ENCODE data around the gene EZR.

EZR gene

DNA sequence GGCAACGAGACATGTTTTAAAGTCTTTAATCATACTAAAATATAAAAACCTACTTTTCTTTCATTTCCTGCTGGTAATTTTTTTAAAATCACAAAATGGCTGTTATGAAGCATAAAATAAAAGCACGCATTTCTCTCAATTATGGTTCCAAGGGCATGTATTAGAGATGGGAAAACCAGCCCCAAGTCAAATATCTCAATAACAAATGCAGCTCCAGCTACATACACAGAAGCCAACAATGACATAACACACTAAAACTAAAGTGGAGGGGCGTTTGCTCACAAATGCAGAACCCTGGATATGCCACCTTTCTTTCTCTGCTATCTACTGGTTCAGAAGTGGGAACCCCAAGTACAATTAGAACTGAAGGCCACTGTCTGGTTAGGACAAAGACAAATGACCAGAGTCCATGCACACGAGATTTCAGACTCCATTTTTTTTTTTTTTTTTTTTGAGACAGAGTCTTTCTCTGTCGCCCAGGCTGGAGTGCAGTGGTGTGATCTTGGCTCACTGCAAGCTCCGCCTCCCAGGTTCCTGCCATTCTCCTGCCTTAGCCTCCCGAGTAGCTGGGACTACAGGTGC is 27.8 kb downstream of the EZR start:
- TF ChIP-seq POLR2A (IDR thresholded peaks at IDR 0.05; ENCODE audit: low read length) (no peak), GATA1 (IDR thresholded peaks at IDR 0.05; ENCODE audit: low read depth, low read length) (no peak)
- no peak for DNase-seq

DNA sequence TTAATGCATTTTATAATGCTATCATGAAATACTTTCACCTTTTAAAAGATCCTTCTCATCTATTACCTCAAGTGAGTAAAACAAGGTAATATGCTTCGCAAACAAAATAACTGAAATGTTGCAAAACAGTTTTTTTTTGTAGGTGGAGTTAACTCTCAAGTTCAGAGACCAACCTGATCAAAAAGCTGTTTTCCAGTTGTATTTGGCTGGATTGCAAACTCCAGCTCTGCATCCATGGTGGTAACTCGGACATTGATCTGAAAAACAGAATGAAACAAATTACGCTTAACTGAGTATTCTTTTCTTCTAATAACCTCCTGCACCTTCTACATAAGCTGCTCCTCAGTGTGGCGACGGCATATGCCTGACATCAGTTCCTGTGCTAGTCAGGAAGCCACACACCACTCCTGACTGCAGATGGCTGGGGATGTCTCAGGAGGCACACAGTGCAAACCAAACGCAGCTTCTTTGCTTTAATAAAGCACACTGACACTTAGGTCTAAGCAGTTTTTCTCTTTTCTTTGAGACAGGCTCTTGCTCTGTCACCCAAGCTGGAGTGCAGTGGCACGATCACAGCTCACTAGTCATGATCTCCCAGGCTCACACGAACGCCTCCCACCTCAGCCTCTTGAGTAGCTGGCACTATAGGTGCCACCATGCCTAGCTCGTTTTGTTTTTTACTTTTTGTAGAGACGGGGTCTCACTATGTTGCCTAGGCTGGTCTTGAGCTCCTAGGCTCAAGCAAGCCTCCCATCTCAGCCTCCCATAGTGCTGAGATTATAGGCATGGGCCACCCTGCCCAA is 29.9 kb downstream of the EZR start:
- DNase-seq, result no peak
- no peak for TF ChIP-seq POLR2A (IDR thresholded peaks at IDR 0.05; ENCODE audit: low read length)
- no peak for TF ChIP-seq GATA1 (IDR thresholded peaks at IDR 0.05; ENCODE audit: low read depth, low read length)

DNA sequence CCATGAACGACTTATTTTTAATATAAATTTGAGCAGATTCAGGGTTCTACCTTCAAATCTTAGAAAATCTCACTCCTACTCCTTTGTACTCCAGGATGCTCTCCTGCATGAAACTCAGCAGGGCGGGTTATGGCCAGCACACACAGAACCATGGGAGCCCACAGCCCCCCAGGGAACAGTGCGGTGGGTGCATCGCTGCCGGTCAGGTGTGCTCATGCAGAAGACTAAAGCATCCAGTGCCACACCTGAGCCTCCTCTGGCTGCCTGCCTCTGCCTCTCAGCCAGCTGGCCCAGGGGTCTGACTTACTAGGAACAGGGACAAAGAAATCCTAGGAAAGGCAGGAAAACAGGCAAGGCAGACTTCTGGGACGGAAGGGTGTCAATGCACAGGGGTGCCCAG is 31.8 kb downstream of the EZR start:
- no peak for DNase-seq
- TF ChIP-seq POLR2A (IDR thresholded peaks at IDR 0.05; ENCODE audit: low read length), result no peak
- no peak for TF ChIP-seq GATA1 (IDR thresholded peaks at IDR 0.05; ENCODE audit: low read depth, low read length)

DNA sequence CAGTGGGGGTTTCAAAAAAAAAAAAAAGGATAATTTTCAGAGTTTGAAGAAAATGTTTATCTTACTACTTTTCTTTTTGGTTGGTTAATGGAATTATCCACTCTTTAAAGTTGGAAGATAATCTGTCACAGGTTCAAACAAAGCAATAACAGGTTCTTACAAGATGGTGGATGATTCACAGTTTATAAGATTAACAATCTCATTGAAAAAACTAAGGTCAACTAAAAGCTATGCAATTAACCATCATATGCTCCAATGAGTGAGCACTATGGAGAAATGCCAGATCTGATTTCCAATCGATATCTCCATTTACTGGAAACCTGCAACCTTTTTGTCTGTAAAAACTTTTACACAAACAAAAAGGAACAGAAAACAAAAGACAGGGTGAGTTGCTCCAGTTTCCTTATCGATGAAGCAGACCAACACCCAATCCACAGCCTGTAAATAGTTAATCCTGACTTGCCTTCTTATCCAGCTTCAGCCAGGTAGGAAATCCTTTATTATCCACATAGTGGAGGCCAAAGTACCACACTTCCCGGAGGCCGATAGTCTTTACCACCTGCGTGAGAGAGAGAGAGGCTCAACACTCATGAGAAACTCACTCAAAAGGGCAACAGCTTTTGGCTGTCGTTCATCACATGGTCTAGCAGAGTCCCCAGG is 32.4 kb downstream of the EZR start:
- TF ChIP-seq GATA1 (IDR thresholded peaks at IDR 0.05; ENCODE audit: low read depth, low read length), result no peak
- no peak for TF ChIP-seq POLR2A (IDR thresholded peaks at IDR 0.05; ENCODE audit: low read length)
- no peak for DNase-seq

DNA sequence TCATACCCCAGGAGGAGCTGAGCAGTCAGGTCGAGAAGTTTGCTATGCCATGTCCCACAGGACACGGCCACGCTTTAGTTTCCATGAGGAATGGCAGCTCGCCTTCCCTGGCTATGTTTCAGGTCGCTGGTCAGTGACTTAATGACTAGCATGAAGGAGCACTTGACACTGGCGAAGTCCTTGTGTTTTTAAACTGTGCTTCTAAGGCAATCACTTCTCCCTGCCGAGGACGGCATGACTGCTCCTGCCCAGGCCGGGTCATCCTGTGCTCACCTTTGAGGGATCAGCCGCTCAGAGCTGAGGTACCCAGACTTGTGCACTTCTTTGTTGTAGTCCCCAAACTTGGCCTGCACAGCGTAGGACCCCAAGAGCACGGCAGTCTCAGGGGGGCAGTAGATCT is 34.1 kb downstream of the EZR start:
- no peak for DNase-seq

DNA sequence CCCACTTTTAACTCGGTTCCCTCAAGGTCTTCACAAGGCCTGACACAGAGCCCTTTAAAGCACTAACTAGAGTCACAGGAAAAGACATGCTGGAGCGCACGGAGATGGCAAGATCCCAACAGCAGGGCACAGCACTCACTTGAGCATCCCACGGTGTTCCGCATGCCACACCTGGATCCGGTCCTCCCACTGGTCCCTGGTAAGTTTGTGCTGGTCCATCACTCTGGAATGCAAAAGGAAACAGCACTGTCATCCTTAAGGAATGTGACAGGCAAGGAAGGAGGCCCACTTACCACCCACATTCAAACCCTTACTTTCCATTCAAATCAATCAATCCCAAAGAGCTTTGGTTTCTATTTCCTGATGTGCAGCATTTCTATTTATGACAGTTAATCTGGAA is 34.7 kb downstream of the EZR start:
- no peak for TF ChIP-seq POLR2A (IDR thresholded peaks at IDR 0.05; ENCODE audit: low read length)
- no peak for DNase-seq

More for the DNA sequence above, 34.1 kb downstream of the EZR start:
- TF ChIP-seq POLR2A (IDR thresholded peaks at IDR 0.05; ENCODE audit: low read length) (no peak), GATA1 (IDR thresholded peaks at IDR 0.05; ENCODE audit: low read depth, low read length) (no peak)

DNA sequence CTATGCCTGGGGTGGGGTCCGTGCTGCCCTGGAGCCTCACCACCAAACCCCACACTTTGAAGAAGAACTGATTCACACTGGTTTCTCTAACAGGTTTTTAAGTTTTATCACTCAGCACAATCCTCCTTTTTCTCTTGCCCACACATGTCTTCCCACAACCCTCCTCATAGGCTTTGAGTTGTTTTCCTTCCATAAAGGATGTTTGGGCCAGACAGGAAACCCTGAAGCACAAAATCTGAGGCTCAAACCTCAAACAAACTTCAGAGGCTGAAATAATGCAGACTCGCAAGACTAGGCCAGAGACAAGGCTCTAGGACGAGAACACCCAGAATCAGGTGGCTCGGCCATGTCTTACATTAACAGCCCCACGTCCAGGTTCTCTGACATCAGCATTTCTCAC is 35.3 kb downstream of the EZR start:
- TF ChIP-seq POLR2A (IDR thresholded peaks at IDR 0.05; ENCODE audit: low read length) (no peak), GATA1 (IDR thresholded peaks at IDR 0.05; ENCODE audit: low read depth, low read length) (no peak)
- no peak for DNase-seq

DNA sequence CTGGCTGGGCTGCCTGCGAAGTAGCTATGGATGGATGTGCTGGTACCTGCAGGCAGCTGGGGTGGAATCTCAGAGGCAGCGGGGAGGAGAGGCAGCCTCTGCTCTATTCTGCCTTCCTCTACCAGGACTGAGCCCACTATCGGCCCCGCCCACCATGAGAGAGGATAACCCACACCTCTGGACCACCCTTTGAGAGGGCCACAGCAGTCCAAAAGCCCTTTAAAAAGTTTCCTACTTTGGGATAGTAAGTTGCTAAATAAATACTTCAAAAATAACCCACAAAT is 36.1 kb downstream of the EZR start:
- TF ChIP-seq GATA1 (IDR thresholded peaks at IDR 0.05; ENCODE audit: low read depth, low read length) (no peak), POLR2A (IDR thresholded peaks at IDR 0.05; ENCODE audit: low read length) (no peak)

DNA sequence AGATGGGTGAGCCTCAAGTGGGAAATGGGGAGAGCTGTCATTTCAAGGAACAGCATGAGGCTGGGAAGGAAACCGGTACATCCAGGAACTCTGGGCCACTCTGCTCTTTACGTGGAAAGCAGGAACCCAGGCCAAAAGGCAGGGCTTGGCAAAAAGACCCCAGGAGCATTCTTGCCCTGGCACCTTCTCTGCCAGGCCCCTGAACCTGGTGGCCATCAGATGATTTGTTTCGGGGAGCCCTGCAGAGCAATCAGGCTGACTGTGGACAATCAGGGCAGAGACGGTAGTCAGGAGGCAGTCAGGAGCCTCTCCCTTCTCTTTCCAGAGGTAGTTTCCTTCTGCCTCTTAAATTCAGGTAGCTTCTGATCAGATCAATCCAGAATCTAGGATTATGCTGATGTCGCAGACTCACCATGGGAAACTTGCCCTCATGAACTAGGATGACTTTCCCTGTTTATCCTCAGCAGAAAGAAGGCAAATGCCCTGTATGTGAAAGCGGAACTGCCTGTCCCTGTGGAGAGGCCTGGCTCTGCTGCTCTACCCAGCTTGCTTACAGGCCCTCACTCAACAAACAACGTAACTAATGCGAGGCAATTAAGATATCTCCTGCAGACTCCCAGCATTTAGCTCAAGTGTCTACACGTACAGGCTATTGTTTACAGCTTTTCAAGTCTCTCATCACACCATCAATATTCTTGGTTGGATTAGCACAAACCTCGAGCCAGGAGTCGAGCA is 36.6 kb downstream of the EZR start:
- no peak for TF ChIP-seq GATA1 (IDR thresholded peaks at IDR 0.05; ENCODE audit: low read depth, low read length)
- TF ChIP-seq POLR2A (IDR thresholded peaks at IDR 0.05; ENCODE audit: low read length), result no peak

More for the DNA sequence above, 36.1 kb downstream of the EZR start:
- no peak for DNase-seq

DNA sequence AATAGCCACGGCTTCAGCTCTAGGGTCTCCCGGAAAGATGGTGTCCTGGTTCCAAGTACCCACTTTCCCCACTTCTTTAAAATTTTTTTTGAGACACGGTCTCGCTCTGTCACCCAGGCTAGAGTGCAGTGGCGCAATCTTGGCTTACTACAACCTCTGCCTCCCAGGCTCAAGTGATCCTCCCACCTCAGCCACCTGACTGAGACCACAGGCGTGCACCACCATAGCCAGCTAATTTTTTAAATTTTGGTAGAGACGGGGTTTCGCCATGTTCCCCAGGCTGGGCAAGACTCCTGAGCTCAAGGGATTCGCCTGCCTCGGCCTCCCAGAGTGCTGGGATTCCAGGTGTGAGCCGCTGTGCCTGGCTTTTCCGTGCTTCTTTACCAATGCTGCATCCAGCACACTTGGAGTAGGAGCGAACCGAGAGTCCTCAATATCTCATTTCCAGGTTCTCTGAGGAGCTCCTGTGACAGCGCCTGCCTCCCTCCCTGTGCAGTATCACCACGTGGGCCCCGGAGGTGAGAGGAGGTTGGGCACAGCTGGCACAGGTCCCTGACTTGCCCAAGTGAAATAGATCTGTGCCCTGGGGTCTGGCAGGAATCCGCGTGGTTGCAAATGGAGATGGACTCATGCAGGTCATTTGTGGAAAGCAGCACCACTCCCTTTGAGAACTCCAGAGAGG is 37.3 kb downstream of the EZR start:
- no peak for TF ChIP-seq GATA1 (IDR thresholded peaks at IDR 0.05; ENCODE audit: low read depth, low read length)
- TF ChIP-seq POLR2A (IDR thresholded peaks at IDR 0.05; ENCODE audit: low read length), result no peak
- DNase-seq, result no peak

More for the DNA sequence above, 36.6 kb downstream of the EZR start:
- no peak for DNase-seq

DNA sequence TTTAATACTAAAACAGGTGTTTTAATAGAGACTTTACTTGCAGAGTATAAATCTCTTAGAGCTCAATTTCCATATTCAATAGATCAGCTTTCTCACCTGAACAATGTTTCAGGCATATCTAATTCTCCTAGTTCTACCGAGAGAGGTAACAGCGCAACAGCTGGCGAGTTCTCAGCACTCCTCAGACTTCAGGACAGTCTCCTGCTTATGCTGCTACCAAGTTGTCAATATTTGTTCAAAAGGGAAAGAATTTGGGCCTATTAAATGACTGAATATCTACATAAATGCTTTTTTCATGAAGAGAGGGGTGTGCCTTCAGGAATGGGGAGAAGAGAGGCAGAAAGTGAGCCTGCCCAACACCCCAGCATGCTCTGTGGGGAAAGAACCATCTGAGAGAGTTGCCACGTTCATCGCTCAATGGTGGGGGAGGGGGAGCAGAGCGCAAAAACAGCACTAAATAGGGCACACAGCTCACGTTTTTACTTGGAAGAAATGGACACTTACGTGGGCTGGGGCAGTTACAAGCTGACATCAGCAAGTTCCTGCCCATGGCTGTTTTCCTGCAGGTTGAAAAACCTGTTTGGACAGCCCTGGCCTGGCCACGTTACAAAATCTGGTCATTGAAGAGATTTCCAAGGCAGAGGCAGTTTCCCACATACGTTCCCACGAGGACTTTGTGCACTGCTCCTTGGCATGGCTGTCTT is 38.0 kb downstream of the EZR start:
- DNase-seq, result no peak
- TF ChIP-seq POLR2A (IDR thresholded peaks at IDR 0.05; ENCODE audit: low read length), result no peak
- TF ChIP-seq GATA1 (IDR thresholded peaks at IDR 0.05; ENCODE audit: low read depth, low read length), result no peak

DNA sequence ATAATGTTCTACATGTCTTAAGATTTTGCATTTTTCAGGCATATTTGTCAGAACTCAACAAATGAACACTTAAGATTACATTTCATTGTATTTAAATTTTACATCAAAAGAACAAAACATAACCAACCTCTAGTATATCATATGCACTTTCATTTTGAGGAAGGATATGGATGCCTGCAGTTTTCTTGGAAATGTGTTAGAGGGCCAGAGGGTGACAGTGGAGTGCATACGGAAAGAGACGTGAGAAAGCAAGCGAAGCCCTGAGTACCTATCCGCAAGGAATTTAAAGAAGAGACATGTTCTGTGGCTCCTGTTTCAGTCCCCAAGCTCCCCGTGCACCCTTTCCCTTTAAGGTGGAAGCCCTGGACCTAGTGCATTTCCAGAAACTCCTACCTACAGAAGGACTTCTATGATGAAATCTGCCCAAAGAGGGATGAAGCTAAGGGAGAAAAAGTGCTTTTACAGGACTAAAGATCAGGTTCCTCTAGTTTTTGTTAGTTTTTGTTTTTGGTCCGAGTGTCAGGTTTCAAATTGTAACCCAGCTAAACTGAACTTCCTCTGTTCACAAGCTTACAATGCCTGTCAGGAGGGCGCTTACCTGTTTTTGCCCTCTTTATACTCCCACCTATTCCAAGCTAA is 38.8 kb downstream of the EZR start:
- DNase-seq, result no peak
- TF ChIP-seq GATA1 (IDR thresholded peaks at IDR 0.05; ENCODE audit: low read depth, low read length) (no peak), POLR2A (IDR thresholded peaks at IDR 0.05; ENCODE audit: low read length) (no peak)
